H1 (cell line): ENCODE data around the gene UBL5. TPM values are rescaled to one million over a fixed set of nuclear protein-coding genes. Genes with fewer than 3 reads are reported as not detected.
A peak's percentile ranks its signal among the peaks of the same experiment; 100 is the strongest.

Source experiments
- BRCA1 ChIP-seq: IDR thresholded peaks from 2 replicates; pipeline ENCODE4 v1.6.1; 2012; ENCODE audit warnings: low read depth, low read length, improper control_type of control experiment
- CEBPB ChIP-seq: IDR thresholded peaks from 2 replicates; pipeline ENCODE4 v1.6.1; 2012; ENCODE audit warnings: low read depth, low read length
- CHD1 ChIP-seq: IDR thresholded peaks from 2 replicates; pipeline ENCODE4 v1.6.1; 2012; ENCODE audit warnings: low read depth, low read length, improper control_type of control experiment
- CHD2 ChIP-seq: IDR thresholded peaks from 2 replicates; pipeline ENCODE4 v1.6.1; 2012; ENCODE audit warnings: low read length, improper control_type of control experiment
- CREB1 ChIP-seq: IDR thresholded peaks from 2 replicates; pipeline ENCODE4 v1.6.1; 2012; ENCODE audit warnings: inconsistent platforms
- E2F6 ChIP-seq: IDR thresholded peaks from 2 replicates; pipeline ENCODE4 v1.6.1; 2012; ENCODE audit warnings: inconsistent platforms
- EP300 ChIP-seq, 2 experiments: IDR thresholded peaks; 1 replicate in 1 of 2; 2 replicates in 1 of 2; pipeline ENCODE4 v1.6.1; 2011 to 2012; ENCODE audit warnings: low read depth in 2 of 2, low read length in 2 of 2, mild to moderate bottlenecking in 2 of 2, borderline replicate concordance in 1 of 2, inconsistent platforms in 1 of 2, moderate library complexity in 1 of 2
- HDAC2 ChIP-seq, 2 experiments: fragments of 300-600 bp in 1 of 2; sonication (generic) in 1 of 2; IDR thresholded peaks; 2 replicates each; pipeline ENCODE4 v1.6.1; 2011 to 2012; ENCODE audit warnings: low read depth in 2 of 2, low read length in 2 of 2, mild to moderate bottlenecking in 2 of 2, moderate library complexity in 2 of 2, borderline replicate concordance in 1 of 2, inconsistent platforms in 1 of 2
- KDM4A ChIP-seq: IDR thresholded peaks from one replicate; pipeline ENCODE4 v1.7.1; 2012; ENCODE audit warnings: low read depth, mild to moderate bottlenecking, moderate library complexity, low read length, inconsistent platforms; ENCODE audit not compliant: severe bottlenecking
- KDM5A ChIP-seq: fragments of 200-600 bp; IDR thresholded peaks from 2 replicates; pipeline ENCODE4 v1.7.1; 2012; ENCODE audit warnings: mild to moderate bottlenecking, low read length, inconsistent platforms, mixed read lengths
- NRF1 ChIP-seq: IDR thresholded peaks from 2 replicates; pipeline ENCODE4 v1.6.1; 2011; ENCODE audit warnings: mild to moderate bottlenecking, low read depth, low read length, improper control_type of control experiment
- POLR2A ChIP-seq, 2 experiments: IDR thresholded peaks; 1 replicate in 1 of 2; 2 replicates in 1 of 2; pipeline ENCODE4 v1.6.1; 2011; ENCODE audit warnings: low read depth in 2 of 2, low read length in 2 of 2, mild to moderate bottlenecking in 2 of 2; ENCODE audit errors: control extremely low read depth in 1 of 2
- RBBP5 ChIP-seq: IDR thresholded peaks from 2 replicates; pipeline ENCODE4 v1.7.1; 2012; ENCODE audit warnings: low read depth, mild to moderate bottlenecking, inconsistent platforms, low read length, moderate library complexity, borderline replicate concordance
- TAF1 ChIP-seq: IDR thresholded peaks from 2 replicates; pipeline ENCODE4 v1.6.1; 2011; ENCODE audit warnings: mild to moderate bottlenecking, low read depth, low read length
- TBP ChIP-seq: IDR thresholded peaks from 2 replicates; pipeline ENCODE4 v1.6.1; 2011; ENCODE audit warnings: low read depth, low read length, improper control_type of control experiment
- USF2 ChIP-seq: IDR thresholded peaks from 2 replicates; pipeline ENCODE4 v1.6.1; 2011; ENCODE audit warnings: low read length, improper control_type of control experiment
- YY1 ChIP-seq: IDR thresholded peaks from 2 replicates; pipeline ENCODE4 v1.6.1; 2011; ENCODE audit warnings: low read depth, mild to moderate bottlenecking, low read length
- polyA plus RNA-seq, 7 experiments: library from polyadenylated mRNA; depleted of rRNA in 3 of 7; stranded (reverse) in 5 of 7; unstranded in 2 of 7; fragments of >200 nt in 5 of 7; fragments of 200-250 nt in 2 of 7; gene quantifications; 1 replicate in 5 of 7; 2 replicates in 1 of 7; 4 replicates in 1 of 7; pipeline versions ENCODE4 v1.2.1 to v1.2.3, GENCODE V29; 2011 to 2013; ENCODE audit warnings: missing spikeins in 2 of 7, mixed read lengths in 2 of 7
- total RNA-seq: library from RNA; stranded (reverse); fragmentation: NEBNext Ultra II Directional; extraction: Animal tissue kit (Norgen Biotek cat#: 25700); gene quantifications from 2 replicates; pipeline ENCODE4 v1.2.1, GENCODE V29; 2021
- TF ChIP-seq, protein P1 (sequence below): IDR thresholded peaks from 2 replicates; pipeline ENCODE4 v1.6.1; 2012; ENCODE audit warnings: inconsistent platforms
- TF ChIP-seq, protein P2 (sequence below): IDR thresholded peaks from 2 replicates; pipeline ENCODE4 v1.6.1; 2012; ENCODE audit warnings: low read length, inconsistent platforms

UBL5 gene
- total and polyA plus RNA-seq, 2 of the 8 experiments (the other 6 are each of a cell fraction or from before 2014, with no cell fraction given) = 416 to 1,209 TPM

DNA sequence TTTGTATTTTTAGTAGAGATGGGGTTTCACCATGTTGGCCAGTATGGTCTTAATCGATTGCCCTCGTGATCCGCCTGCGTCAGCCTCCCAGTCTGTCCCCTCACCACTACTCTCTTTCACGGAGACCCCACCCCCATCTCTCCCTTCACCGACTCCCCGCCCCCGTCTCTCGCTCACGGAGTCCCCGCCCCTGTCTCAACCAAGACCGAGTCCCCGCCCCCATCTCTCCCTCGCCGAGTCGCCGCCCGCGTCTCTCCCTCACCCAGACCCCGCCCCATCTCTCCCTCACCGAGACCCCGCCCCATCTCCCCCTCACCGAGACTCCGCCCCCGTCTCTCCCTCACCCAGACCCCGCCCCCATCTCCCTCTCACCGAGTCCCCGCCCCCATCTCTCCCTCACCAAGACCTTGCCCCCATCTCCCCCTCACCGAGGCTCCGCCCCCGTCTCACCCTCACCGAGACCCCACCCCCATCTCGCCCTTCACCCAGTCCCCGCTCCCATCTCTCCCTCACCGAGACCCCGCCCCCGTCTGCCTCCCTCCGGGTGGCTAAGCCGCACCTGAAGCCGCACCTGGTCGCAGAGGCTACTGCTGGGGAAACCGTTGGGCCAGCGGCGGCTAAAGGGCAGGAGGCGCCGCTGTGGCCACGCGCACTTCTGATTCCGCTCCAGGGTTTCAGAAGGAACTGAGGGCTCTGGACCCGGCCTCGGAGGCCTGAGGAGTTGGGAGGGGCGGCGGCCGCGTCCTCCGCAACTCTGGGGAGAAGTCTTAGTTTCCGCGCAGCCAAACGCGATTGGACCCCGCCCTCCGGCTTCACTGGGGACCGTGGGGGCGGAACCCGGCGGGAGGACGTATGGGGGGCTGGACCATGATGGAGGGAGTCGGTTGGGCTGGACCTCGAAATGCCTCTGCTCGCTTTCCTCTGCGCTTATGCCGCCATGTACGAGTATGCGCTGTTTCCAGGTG is 42.1 kb upstream of the UBL5 start (continued):
- TF ChIP-seq RBBP5 = peak; percentile 85; the same call in 1 of the 2 replicates
- TF ChIP-seq CEBPB = no peak
- peak; percentile 79 to 82; a peak in 2 of 3 replicates for TF ChIP-seq POLR2A (IDR thresholded peaks at IDR 0.05; ENCODE audit: control extremely low read depth in 1 of 2, low read depth in 2 of 2, low read length in 2 of 2)
- TF ChIP-seq KDM4A = peak; percentile 49
- TF ChIP-seq EP300 (IDR thresholded peaks at IDR 0.05; ENCODE audit: borderline replicate concordance in 1 of 2, low read depth in 2 of 2, low read length in 2 of 2) = 0 out of 3 replicates have a peak, but pooled peaks of 1 of the 2 experiments have one; percentile 28
- peak; percentile 80 for TF ChIP-seq CHD2
- TF ChIP-seq TBP = peak; percentile 70
- TF ChIP-seq BRCA1 = peak; percentile 26; the same call in 1 of the 2 replicates
- TF ChIP-seq TAF1 = peak; percentile 73
- TF ChIP-seq HDAC2 (IDR thresholded peaks at IDR 0.05; ENCODE audit: borderline replicate concordance in 1 of 2, low read depth in 2 of 2, low read length in 2 of 2) = peak in 1 of 2 experiments; percentile 29; a peak in 1 of 4 replicates
- TF ChIP-seq, protein P1, sequence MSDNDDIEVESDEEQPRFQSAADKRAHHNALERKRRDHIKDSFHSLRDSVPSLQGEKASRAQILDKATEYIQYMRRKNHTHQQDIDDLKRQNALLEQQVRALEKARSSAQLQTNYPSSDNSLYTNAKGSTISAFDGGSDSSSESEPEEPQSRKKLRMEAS = no peak; the same call in 1 of the 2 replicates
- TF ChIP-seq KDM5A = no peak
- TF ChIP-seq CREB1 = peak; percentile 42; the same call in 1 of the 2 replicates
- 0 out of 2 replicates have a peak, but pooled peaks have one; percentile 53 for TF ChIP-seq CHD1
- 0 out of 2 replicates have a peak, but pooled peaks have one; percentile 48 for TF ChIP-seq YY1
- peak; percentile 12; the same call in 1 of the 2 replicates for TF ChIP-seq E2F6
- TF ChIP-seq NRF1 = no peak
- TF ChIP-seq USF2 = peak; percentile 15; the same call in 1 of the 2 replicates
- TF ChIP-seq, protein P2, sequence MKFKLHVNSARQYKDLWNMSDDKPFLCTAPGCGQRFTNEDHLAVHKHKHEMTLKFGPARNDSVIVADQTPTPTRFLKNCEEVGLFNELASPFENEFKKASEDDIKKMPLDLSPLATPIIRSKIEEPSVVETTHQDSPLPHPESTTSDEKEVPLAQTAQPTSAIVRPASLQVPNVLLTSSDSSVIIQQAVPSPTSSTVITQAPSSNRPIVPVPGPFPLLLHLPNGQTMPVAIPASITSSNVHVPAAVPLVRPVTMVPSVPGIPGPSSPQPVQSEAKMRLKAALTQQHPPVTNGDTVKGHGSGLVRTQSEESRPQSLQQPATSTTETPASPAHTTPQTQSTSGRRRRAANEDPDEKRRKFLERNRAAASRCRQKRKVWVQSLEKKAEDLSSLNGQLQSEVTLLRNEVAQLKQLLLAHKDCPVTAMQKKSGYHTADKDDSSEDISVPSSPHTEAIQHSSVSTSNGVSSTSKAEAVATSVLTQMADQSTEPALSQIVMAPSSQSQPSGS = peak; percentile 54; the same call in 1 of the 2 replicates
